ENCODE data around the gene ESRRB. TPM values are rescaled to one million over a fixed set of nuclear protein-coding genes. Genes with fewer than 3 reads are reported as not detected.

ESRRB gene
- 8.7 TPM for total RNA-seq
- long read RNA-seq, transcript ESRRB-207 (1 exons, 2,190 nt), result major isoform, 8 of 15 reads
- long read RNA-seq, partial matches to known transcripts, result 0 of 15 reads
- long read RNA-seq, other reads (novel, unspliced or antisense), result 6 of 15 reads

DNA sequence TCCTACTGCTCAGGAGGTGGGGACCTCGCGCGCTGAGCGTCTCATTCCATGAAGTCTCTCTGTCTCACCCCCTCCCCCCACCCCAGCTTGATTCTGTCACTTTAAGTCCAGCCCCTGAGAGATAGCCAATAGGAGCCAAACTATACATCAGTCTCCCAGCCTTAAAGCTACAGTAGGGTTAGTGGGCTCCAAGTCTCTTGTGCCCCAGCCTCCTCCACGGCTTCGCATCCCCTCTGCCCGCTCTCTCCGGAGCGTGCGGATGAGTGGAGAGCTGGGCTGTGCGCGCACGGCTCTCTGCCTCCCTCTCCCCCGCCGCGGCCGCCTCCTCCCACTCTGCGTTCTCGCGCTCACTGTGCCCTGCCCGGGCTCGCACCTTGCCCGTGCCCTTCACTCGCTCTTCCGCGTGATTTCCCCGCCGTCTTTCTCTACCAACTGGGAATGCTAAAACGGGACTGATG is at the start of gene ESRRB:
Gene ESRRB, plus strand, starts transcription at position 191 of the 458 bp plus-strand sequence. Its CDS starts 265 bp downstream, at position 456.
- intact Hi-C loops (cut with DNase I), result no loop called here
- DNase-seq (ENCODE audit: low spot score), result no peak

DNA sequence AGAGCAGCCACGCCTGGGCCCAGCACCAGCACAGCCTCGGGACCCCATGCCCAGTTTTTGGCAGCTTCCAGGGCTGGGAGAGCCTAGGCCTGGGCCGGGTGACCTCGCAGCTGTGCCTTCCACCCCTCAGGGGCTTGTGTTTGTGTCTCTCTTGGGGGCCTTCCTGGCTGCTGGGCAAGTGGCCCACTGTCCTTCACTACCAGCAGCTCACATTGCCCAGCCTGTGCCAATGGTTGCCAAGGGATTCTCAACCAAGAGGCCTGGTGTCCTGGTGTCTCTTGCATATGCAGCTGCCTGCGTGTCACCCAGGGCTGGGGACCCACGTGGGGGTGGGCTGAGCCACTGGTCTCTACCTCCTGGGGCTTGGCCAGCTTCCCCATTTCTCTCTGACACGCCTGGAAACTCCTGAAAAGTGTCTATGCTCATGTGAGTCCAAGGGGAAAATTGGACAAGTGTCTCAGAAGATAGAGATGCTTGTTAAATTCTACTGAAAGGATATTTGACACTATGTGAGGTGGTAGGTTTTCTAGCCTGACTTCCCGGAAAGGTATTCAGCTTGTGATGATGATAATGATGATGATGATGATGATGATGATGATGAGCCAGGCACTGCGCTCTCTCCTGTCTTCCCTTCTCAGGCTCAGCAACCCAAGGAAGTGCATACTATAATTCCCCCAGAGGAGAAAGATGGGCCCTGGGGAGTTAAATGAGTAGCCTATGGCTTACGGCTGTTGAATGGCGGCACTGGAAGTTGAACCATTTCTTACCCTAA is 48.8 kb upstream of the ESRRB start:
- peak; percentile 73 for DNase-seq (ENCODE audit: low spot score)
- intact Hi-C loops (cut with DNase I), result no loop called here

DNA sequence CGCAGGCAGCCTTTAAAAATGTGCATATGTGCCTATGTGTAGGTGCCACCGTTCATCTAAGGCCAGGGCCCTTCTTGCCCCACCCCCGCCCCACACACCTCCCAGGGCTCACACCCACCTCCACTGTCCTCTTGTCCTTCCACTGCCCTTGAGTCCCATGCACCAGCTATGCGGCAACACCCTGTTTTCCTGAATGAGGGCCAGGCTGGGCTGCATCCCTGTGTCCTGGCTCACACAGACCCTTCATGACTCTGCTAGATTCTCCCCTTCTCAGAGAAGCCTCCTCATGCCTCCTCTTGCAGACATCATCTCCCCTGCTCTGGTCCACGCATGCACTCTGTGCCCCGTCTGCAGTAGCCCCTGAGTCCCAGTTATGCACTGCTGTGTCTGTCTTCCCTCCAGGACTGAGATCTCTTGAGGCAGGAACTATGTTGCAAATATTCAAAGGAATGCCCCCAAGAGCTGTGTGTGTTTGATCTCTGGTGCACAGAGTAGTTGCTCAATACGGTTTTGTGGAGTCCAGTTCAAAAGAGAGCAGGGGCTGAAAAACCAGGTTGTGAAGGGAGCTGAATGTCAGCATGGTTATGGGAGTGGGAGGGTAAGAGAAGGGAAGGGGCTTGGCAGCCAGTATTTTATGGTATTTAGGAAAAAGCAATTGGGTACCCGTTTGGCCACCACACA is 47.3 kb upstream of the ESRRB start:
- intact Hi-C loops (cut with DNase I), result no loop called here
- DNase-seq (ENCODE audit: low spot score), result peak; percentile 41

DNA sequence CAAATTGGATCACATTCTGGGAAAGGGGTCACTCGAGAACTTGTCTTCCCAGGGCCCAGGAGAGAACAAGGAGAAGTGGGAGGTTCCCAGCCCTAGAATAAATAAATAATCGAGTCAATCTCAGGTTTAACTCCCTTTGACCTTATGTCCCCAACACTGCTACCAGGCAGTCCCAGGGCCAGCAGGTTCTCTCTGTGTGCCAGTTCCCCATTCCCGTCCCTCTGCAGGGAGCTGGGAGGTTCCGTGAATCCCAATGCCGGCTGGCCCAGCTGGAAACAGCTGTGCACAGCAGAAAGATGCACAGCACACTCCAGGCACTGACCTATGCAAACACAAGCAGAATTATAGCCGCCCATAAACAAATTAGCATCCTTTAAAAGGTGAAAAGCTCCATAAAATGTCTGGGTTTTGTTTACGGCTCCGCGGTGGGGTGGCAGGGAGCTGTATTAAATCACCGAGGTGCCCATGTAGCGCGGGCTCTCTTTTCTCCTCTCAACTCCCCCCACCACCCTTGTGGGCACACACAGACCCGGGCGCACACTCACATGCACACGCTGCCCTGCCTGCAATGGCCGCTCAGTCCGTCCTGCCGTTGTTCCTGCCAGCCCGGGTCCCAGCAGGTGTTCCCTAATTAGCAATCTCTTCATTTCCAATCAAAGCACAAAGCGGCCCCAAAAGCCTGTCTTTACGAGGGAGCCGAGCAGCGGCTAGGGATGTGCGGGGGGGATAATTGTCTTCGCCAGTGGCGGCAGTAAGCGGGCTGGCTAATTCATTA is 46.6 kb upstream of the ESRRB start:
- DNase-seq (ENCODE audit: low spot score), result peak; percentile 46

DNA sequence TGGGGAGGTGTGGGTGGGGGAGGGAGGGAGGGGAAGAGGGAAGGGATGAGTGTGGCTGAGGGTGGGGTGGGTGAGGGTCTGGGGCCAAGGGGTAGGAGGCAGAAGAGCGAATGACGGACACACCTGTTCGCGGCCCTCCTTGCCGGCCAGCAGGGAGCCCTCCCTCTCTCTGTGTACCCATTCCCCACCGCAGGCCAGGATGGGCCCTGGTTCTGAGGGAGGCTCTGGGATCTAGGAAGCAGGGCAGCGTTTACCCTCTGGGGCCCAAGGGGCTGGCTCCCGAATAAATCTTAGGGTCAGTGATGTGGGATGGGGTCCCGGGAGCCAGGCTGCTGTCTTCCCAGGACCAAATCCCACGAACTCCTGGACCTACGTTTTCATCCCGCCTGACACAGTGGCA is 46.0 kb upstream of the ESRRB start:
- peak; percentile 66 for DNase-seq (ENCODE audit: low spot score)
- intact Hi-C loops (cut with DNase I), result no loop called here

More for the DNA sequence above, 46.6 kb upstream of the ESRRB start:
- intact Hi-C loops (cut with DNase I), result no loop called here

DNA sequence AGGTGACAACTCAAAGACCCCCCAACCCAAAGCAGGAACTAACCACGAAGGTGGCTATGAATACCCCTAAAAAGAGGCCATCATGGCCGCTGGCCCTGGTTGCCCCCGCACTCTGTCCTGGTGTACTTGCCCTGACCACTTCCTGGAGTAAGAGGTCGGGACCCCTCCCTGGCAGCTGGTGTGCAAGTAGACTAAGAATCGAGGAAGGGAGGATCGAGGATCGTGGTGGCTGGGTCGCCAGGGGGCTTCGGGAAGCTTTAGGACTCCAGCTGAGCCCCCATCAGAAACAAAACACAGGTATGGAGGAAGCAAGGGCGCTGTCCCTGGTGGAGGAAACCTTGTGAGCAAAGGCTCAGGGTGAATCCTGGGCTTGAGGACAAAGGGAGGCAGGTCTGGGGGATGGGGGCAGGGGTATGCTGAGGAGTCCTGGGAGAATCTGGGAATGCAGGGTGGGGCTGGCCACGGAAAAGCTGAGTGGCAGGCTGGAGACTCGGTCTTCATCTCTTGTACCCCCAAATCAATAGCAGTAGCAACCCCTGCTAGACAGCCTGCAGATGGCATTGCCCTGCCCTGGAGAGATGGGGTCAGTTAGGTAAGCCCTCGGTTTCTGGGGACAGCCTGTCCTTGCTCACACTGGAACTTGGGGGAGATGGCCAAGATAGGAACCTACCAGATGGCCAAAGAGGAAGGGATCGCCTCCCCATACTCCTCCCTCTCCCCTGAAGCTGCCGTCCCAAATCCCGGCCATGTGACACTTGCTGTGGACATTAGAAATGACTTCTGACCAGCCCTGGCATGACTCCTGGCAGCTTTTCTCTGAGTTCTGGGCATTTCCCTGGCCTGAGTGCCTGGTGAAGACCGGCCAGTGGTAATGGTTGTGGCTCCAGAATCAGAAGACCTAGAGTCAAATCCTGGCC is 45.3 kb upstream of the ESRRB start:
- peak; percentile 56 for DNase-seq (ENCODE audit: low spot score)
- intact Hi-C loops (cut with DNase I), result no loop called here

DNA sequence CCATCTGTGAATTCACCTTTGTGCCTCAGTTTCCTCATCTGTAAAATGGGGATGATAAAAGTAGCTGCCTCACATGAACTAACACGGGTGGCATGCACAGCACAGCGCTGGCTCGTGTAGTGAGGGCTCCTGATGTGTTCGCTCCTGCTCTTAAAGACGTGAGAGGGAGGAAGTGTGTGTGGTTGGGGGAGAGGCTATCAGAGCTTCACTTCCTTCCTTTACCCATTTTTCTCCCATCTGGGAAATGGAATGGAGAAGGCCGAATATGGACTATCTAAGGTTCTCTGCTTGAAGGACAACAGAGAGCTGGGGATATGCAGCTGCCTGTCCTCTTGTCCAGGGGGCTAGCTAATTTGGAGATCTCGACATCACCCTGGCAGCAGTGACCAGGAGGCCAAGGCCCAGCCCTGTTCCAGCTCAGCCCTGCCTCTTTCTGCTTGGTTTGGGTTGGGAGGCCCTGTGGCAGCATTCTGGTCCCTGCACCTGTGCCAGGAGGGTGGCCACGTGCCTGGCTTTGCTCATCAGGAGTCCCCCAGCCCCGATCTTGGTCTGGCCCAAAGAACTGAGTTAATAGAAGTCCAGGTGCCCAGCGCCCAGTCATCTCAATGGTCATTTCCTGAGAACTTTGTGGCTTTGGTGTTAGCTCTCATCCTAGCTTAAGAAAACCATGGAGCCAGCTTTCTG is 44.5 kb upstream of the ESRRB start:
- peak; percentile 74 for DNase-seq (ENCODE audit: low spot score)
- intact Hi-C loops (cut with DNase I), result no loop called here

DNA sequence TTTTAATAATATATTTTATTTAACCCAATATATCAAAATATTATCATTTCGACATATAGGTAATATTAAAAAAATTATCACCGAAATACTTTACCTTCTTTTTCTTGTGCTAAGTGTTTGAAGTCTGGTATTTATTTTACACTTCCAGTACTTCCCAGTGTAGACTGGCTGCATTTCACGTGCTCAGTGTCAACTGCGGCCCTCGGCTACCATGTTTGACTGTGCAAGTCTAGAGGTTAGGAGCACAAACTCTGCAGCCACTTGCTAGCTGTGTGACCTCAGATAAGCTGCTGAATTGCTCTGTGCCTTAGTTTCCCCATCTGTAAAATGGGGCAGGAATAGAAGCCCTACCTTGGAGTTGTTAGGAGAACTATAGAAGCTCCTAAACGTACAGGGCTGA is 42.3 kb upstream of the ESRRB start:
- peak; percentile 51 for DNase-seq (ENCODE audit: low spot score)
- intact Hi-C loops (cut with DNase I), result no loop called here

DNA sequence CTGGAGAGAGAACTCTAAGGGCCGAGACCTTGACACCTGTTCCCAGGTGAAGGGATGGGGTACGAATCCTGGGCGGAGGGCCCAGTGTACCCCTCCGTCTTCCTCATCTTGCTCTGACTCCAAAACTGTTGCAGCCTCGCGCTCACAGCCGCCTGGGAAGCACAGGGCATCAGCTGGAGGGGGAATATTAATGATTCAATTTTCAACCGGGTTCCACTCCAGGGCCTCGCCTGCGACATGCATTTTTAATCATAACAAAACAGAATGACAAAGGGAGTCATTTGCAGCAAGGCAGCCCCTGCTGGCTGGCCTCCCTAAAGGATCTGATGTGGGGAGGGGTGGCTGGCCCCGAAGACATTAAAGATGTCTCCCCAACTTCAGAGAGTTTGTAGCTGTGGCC is 41.6 kb upstream of the ESRRB start:
- intact Hi-C loops (cut with DNase I), result no loop called here
- DNase-seq (ENCODE audit: low spot score), result peak; percentile 19

DNA sequence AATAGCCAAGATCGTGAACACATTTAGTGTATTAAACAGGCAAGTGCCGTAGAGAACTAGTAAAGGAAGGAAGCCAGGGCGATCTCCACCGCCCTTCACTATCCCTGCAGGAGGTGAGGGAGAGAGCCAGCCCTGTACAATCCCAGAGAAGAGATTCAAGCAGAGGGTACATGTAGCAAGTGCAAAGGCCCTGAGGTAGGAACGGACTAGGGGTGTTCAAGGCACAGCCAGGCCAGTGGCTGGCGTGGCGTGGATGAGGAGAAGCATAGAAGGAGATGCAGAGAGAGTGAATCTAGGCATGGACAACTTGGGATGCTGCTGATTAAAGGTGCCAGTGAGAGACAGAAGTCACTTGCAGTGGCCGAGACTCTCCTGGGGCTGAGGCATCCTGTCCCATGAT is 39.1 kb upstream of the ESRRB start:
- peak; percentile 12 for DNase-seq (ENCODE audit: low spot score)
- intact Hi-C loops (cut with DNase I), result no loop called here

DNA sequence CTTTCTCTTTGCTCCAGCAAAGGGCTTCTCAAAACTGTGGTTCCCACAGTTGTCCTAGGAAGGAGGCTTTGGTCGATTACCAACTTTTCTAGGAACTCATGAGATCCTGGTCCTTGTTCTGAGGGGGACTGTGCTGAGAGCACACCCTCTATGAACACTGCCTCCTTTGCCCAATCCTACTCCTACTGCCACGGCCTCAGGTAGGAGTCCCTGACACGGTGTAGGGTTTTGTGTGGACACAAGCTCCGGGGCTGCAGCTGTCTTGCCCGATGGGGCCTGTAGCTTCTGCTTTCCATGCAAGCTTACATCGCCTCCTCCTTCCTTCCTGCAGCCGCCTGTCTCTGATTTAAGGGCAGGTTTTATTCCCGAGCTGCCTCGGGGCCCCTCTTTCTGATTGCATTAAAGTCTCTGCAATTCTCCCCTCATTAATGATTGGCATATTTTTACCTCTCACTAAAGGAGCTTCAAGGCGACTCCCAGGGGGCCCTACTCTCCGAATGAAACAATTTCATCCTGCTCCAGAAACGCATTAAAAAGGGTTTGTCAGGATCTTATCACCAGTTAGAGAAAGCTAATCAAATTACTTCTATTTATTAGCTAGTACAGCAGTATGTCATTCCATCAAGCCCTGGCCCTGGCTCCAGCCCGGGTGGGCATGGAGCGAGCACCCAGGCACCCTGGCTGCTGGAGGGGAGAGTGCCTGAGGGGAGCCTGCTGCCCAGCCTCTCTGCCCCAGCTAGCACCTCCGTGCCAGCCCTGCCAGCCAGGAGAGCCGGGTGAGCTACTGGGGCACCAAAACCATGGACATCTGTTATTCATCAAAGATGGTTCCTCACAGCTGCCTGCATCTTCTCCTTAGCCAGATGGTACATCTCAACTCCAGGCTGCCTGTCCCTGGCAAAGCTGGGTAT is 38.0 kb upstream of the ESRRB start:
- intact Hi-C loops (cut with DNase I), result no loop called here
- peak; percentile 53 for DNase-seq (ENCODE audit: low spot score)

DNA sequence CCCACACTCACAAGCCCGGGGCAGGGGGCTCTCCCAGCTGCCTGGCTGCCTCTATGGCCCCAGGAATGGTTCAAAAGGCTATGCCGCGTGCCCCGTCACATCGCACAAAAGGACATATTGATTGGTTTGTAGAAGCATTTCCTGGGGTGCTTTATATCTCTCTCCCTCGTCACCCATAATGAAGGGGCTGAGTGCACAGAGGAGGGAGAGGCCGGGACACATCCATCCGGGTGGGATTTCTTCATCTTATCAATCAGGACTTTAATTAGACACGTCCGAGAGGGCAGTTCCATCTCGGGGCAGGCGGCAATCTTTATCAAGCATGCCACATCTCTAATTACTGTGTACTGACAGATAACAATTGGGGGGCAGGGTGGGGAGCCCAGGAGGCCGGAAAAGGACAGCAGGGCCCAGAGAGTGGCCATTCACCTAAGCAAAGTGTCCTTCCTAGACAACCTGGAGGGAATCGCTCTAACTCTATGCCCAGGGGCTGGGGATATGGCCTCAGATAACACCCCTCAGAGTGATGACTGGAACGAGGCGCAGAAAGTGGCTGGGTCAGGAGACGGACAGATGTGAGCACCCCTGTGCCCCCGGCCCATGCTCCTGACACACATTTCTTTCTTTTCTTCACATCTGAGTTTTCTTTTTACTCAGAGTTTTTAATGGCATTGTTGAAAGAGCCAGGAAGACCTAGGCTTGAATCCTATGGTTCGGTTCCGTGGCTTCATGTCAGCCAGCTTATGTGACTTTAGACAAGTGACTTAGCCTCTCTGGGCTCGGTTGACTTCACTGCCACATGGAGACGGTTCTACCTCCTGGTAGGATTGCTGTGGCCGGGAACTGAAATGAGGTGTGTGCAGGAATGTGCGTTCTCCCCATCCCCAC is 36.0 kb upstream of the ESRRB start:
- peak; percentile 47 for DNase-seq (ENCODE audit: low spot score)
- intact Hi-C loops (cut with DNase I), result no loop called here

DNA sequence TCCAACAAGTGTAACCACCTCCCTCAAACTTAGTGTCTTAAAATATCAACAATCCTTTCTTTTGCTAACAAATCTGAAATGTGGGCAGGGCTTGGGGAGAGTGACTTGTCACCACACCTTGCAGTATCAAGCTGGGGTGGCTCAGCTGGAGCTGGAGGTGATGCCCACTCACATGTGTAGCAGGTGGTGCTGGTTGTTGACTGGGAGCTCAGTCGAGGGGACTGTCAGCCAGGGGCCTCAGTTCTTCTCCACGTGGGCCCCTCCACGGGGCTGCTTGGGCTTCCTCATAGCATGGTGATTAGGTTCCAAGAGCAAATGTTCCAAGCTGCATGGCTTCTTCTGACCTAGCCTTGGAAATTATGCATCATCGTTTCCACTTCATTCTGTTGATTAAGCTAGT is 32.6 kb upstream of the ESRRB start:
- DNase-seq (ENCODE audit: low spot score), result peak; percentile 63
- intact Hi-C loops (cut with DNase I), result no loop called here

DNA sequence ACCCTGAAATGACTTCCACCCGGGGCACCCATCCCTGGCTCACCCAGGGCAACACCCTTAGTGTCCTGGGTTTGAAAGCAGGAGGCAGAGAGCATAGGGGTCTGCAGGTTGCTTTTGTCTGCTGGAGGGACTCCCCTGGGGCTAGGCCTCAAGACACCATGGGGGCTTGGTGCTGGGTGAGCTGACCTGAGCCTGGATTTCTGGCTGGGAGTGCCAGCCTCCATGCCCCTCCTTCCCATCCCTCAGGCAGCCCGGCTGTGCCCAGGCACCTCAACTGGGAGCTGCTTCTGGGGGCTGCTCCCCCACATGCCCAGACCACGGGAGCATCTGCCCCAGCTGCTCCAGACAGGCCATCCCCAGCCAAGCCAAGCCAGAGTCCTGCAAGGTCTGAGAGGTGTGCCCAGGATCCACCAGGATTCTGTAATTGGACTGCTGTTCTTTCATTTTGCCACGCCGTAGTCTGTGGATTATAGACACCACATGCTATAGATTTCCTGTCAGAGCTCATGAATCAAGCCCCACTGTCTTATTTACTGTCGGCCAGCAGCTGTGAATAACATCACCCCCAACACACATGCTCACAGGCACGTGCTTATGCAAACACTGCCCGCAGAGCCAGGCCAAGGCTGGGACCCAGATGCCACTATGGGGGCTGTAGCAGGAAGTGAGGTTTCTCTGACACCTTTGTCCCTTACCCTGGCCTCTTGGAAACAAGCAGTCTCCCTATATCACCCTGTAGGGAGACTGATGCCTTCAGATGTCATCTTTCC is 29.4 kb upstream of the ESRRB start:
- DNase-seq (ENCODE audit: low spot score), result peak; percentile 36
- intact Hi-C loops (cut with DNase I), result no loop called here

DNA sequence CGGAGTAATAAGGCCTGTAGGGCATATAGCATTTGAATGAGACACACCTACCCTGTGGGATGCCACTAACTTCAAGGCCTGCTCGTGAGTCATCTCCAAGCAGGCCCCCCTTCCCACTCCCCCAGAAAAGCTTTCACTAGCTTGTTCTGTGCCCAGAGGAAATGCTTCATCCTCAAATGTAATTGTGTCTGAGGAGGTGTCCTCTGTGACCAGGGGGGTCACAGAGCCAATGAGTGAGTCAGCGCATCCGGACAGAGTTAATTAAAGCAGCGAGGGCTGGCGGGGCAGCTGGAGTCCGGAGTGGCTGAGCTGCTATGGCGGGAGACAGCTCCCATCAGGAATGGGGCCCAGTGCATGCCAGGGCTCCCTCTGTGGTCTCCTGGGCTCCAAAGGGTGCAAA is 27.0 kb upstream of the ESRRB start:
- DNase-seq (ENCODE audit: low spot score), result peak; percentile 79
- intact Hi-C loops (cut with DNase I), result no loop called here

DNA sequence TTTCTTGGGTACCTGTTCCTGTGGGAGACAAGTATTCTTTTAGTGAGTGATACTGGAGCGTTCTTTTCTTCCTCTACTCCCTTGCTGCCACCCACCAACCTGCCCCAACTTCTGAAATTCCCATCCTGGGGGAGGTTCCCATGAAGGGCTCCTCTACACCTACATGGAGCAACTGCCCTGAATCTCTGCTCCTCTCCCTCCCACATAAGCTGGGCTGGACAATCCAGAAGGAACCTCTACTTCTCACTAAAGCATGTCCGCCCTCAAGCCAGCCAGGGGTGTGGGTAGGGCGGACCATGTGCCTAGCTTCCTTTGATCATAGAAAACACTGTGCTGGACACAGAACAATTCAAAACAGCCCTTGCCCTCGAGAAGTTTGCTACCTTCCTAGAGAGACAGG is 25.9 kb upstream of the ESRRB start:
- intact Hi-C loops (cut with DNase I), result loop anchor here (2.0 to 5.0 kb wide), 3 partner anchors 39 to 643 kb away; no protein-coding TSS in a partner anchor
- peak; percentile 46 for DNase-seq (ENCODE audit: low spot score)

All from cardiac septum (tissue), 1 donor.